HepG2 (cell line): ENCODE measurements around the gene ZBED1. TPM values are rescaled to one million over a fixed set of nuclear protein-coding genes. Genes with fewer than 3 reads are reported as not detected.

Source experiments
- ATAC-seq: fragments of 200-7000 bp; cut with Tn5 transposase; 3 replicates; pipeline ENCODE4 v1.9.1; 2020; ENCODE audit warnings: mild to moderate bottlenecking, moderate library complexity
- BruUV-seq: library from RNA; stranded (reverse); fragments of 400-500 nt; replicated peaks from 2 replicates; lab custom pipeline; 2021; lab: Mats Ljungman, UMichigan
- CTCF ChIA-PET: fragments of 300-600 bp; formaldehyde crosslinking; extraction: SDS; loops from one replicate; lab custom pipeline; 2021; ENCODE audit warnings: low total read pairs, inconsistent platforms, low intra/inter-chr PET ratio; lab: Yijun Ruan, JAX
- POLR2A ChIA-PET: fragments of 350-600 bp; sonication (Branson Sonifier 250); formaldehyde crosslinking; loops from one replicate; lab custom pipeline; 2020; ENCODE audit warnings: antibody characterized with exemption, inconsistent platforms; lab: Yijun Ruan, JAX
- DNase-seq: peaks from one replicate; pipeline ENCODE4 v3.0.0-alpha.2; 2015; ENCODE audit warnings: low spot score
- FAIRE-seq: peaks from 3 replicates; lab custom pipeline; 2011; peaks lifted over from hg19 to GRCh38; lab: Jason Lieb, UNC
- H2AFZ ChIP-seq: one replicate; pipeline ENCODE4 v1.6.1; 2011; ENCODE audit warnings: low read length, inconsistent platforms
- H3K27ac ChIP-seq: fragments of 300-600 bp; 3 replicates; pipeline ENCODE4 v1.8.0; 2011; ENCODE audit warnings: mixed run types, mild to moderate bottlenecking, mixed read lengths, low read length, inconsistent platforms; ENCODE audit not compliant: insufficient read depth; ENCODE audit errors: extremely low read length
- H3K27me3 ChIP-seq, 2 experiments: fragments of 200-600 bp in 1 of 2; 2 replicates in 1 of 2; 3 replicates in 1 of 2; pipeline versions ENCODE4 v1.6.0 to v1.8.0; 2011; ENCODE audit warnings: low read length in 2 of 2, mild to moderate bottlenecking in 2 of 2, moderate library complexity in 2 of 2, inconsistent platforms in 1 of 2; ENCODE audit not compliant: insufficient read depth in 2 of 2, control insufficient read depth in 1 of 2
- H3K36me3 ChIP-seq, 2 experiments: fragments of 200-600 bp in 1 of 2; replicated peaks in 1 of 2; 2 replicates in 1 of 2; 3 replicates in 1 of 2; pipeline versions ENCODE4 v1.5.1 to v1.8.0; 2011; ENCODE audit warnings: low read length in 2 of 2, inconsistent platforms in 1 of 2; ENCODE audit not compliant: insufficient read depth in 2 of 2, control insufficient read depth in 1 of 2
- H3K4me1 ChIP-seq: 2 replicates; pipeline ENCODE4 v1.5.1; 2012; ENCODE audit warnings: low read length, inconsistent platforms; ENCODE audit not compliant: insufficient read depth
- H3K4me2 ChIP-seq: 2 replicates; pipeline ENCODE4 v1.6.0; 2011; ENCODE audit warnings: low read depth, low read length, inconsistent platforms
- H3K4me3 ChIP-seq, 3 experiments: fragments of 200-600 bp in 1 of 3; sonication (generic), shearing (Covaris generic) in 1 of 3; replicated peaks in 1 of 3; 2 replicates each; pipeline ENCODE4 v1.5.1; 2011 to 2016; ENCODE audit warnings: low read length in 3 of 3, inconsistent platforms in 2 of 3, low read depth in 2 of 3, mild to moderate bottlenecking in 2 of 3, control low read depth in 1 of 3, mixed read lengths in 1 of 3; ENCODE audit not compliant: insufficient read depth in 1 of 3
- H3K79me2 ChIP-seq: one replicate; pipeline ENCODE4 v1.6.1; 2011; ENCODE audit warnings: low read length, inconsistent platforms; ENCODE audit not compliant: insufficient read depth
- H3K9ac ChIP-seq: 2 replicates; pipeline ENCODE4 v1.6.0; 2011; ENCODE audit warnings: mild to moderate bottlenecking, low read depth, low read length, inconsistent platforms; ENCODE audit not compliant: insufficient read depth
- H3K9me3 ChIP-seq: 2 replicates; pipeline ENCODE4 v1.5.1; 2012; ENCODE audit warnings: mild to moderate bottlenecking, low read length
- H4K20me1 ChIP-seq: 2 replicates; pipeline ENCODE4 v1.6.0; 2011; ENCODE audit warnings: inconsistent platforms, mild to moderate bottlenecking, low read length, moderate library complexity; ENCODE audit not compliant: insufficient read depth
- HDAC1 ChIP-seq: sonication (generic); formaldehyde crosslinking; IDR thresholded peaks from 2 replicates; pipeline ENCODE4 v1.5.1; 2020; ENCODE audit warnings: mild to moderate bottlenecking, missing genetic modification reagents
- PAF1 ChIP-seq: IDR thresholded peaks from 2 replicates; pipeline ENCODE4 v1.6.1; 2016; ENCODE audit warnings: missing genetic modification reagents, missing compliant biosample characterization
- RFX1 ChIP-seq: fragments of 450-650 bp; IDR thresholded peaks from 2 replicates; pipeline ENCODE4 v1.6.1; 2017
- RFX3 ChIP-seq: IDR thresholded peaks from 2 replicates; pipeline ENCODE4 v1.6.1; 2016; ENCODE audit warnings: missing biosample characterization, missing genetic modification reagents
- SRF ChIP-seq: IDR thresholded peaks from 2 replicates; pipeline ENCODE4 v1.6.1; 2011; ENCODE audit warnings: mild to moderate bottlenecking, low read depth, low read length, moderate library complexity
- STAG1 ChIP-seq: sonication (generic); formaldehyde crosslinking; IDR thresholded peaks from 2 replicates; pipeline ENCODE4 v1.4.0; 2020; ENCODE audit warnings: missing genetic modification reagents
- YY1 ChIP-seq: IDR thresholded peaks from 2 replicates; pipeline ENCODE4 v1.6.1; 2011; ENCODE audit warnings: low read length, low read depth, moderate library complexity, mild to moderate bottlenecking; ENCODE audit not compliant: insufficient read depth, insufficient replicate concordance
- ZNF776 ChIP-seq: sonication (generic); formaldehyde crosslinking; IDR thresholded peaks from 2 replicates; pipeline ENCODE4 v1.4.0; 2020; ENCODE audit warnings: mild to moderate bottlenecking, missing genetic modification reagents
- ZNF883 ChIP-seq: sonication (generic); formaldehyde crosslinking; IDR thresholded peaks from 2 replicates; pipeline ENCODE4 v1.5.1; 2020; ENCODE audit warnings: mild to moderate bottlenecking, missing genetic modification reagents; ENCODE audit errors: not compliant biosample characterization
- WGBS: methylation state at CpG from one replicate; pipeline ENCODE4 v1.1.6; 2017; ENCODE audit warnings: low lambda C conversion rate; 5-methylcytosine and 5-hydroxymethylcytosine counted together
- in situ Hi-C: cut with HindIII; loops from 2 replicates; pipeline ENCODE4 v1.10.0; 2017; ENCODE audit warnings: low pct_unique_long_range_greater_than_20kb; ENCODE audit not compliant: extremely low pct_ligation_motif_present
- intact Hi-C: fragments of 100-400 bp; cut with micrococcal nuclease; formaldehyde crosslinking; loops from one replicate; pipeline ENCODE4 v1.10.0; 2022; ENCODE audit not compliant: unreplicated experiment
- polyA plus RNA-seq, 8 experiments: library from polyadenylated mRNA; depleted of rRNA in 3 of 8; stranded (reverse) in 7 of 8; unstranded in 1 of 8; fragments of >200 nt; fragmentation: Illumina TruSeq in 4 of 8; extraction: Trizol in 4 of 8; gene quantifications; 2 replicates each; pipeline versions ENCODE4 v1.2.1 to v1.2.3, GENCODE V29; 2011 to 2016; ENCODE audit warnings: low read depth in 4 of 8, missing spikeins in 1 of 8, mixed read lengths in 1 of 8; ENCODE audit not compliant: insufficient read depth in 1 of 8
- total RNA-seq, 5 experiments: library from RNA; depleted of rRNA; stranded (reverse); fragments of >200 nt; fragmentation: Illumina TruSeq; extraction: Trizol; gene quantifications; 2 replicates each; pipeline ENCODE4 v1.2.3, GENCODE V29; 2016; ENCODE audit warnings: low read depth in 1 of 5
- TF ChIP-seq, protein P1 (sequence below): sonication (generic); formaldehyde crosslinking; IDR thresholded peaks from 2 replicates; pipeline ENCODE4 v1.8.1; 2023; ENCODE audit warnings: mild to moderate bottlenecking, missing genetic modification reagents
- TF ChIP-seq, protein P2 (sequence below): sonication (generic); formaldehyde crosslinking; IDR thresholded peaks from 2 replicates; pipeline ENCODE4 v1.5.0; 2020; ENCODE audit warnings: mild to moderate bottlenecking, missing genetic modification reagents, moderate library complexity
- TF ChIP-seq, protein P3 (sequence below): sonication (generic); formaldehyde crosslinking; IDR thresholded peaks from 2 replicates; pipeline ENCODE4 v1.9.0; 2022; ENCODE audit warnings: low read depth, missing genetic modification reagents

The ZBED1 gene
- total and polyA plus RNA-seq, 2 of the 13 experiments (the other 11 are each of a cell fraction or from before 2014, with no cell fraction given) = 20.0 to 29.8 TPM

DNA sequence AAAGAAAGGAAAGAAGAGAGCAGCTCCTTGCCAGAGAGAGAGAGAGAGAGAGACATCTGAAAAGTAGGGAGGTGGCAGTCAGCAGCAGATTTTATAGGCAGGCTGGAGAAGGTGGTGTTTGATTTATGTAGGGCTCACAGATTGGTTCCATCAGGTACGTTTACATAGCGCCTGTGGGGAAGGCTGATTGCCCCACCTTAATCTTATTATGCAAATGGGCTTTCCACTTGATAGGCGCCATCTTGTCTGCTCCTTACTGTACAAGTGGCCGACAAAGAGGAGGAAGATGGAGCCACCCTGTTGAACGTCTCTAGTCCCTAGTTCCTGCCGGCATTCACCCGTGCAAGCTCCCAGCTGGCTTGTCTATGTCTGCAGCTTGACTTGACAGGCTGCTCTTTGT is 49.1 kb upstream of the ZBED1 start:
- no peak overlapping the region for H3K4me3 ChIP-seq
- no peaks in the 10 kb centered on the region for H3K9me3 ChIP-seq
- no TSS peak for BruUV-seq
- intact Hi-C loops = no loop called here
- peaks cover 14% of the 10 kb centered on the region for H3K4me1 ChIP-seq
- POLR2A ChIA-PET = no interaction called here
- H3K36me3 ChIP-seq = no peaks in the 10 kb centered on the region
- H3K79me2 ChIP-seq = no peaks in the 10 kb centered on the region
- no peak for FAIRE-seq
- H3K27me3 ChIP-seq = no peaks in the 10 kb centered on the region
- no peak overlapping the region for H3K27ac ChIP-seq
- ATAC-seq = no peak
- H2AFZ ChIP-seq = no peak overlapping the region
- DNase-seq = no peak
- CTCF ChIA-PET = no interaction called here
- WGBS = 17% methylated on average over 7 of the region's 7 CpGs
- in situ Hi-C loops = no loop called here
- H3K9ac ChIP-seq = no peak overlapping the region
- no peaks in the 10 kb centered on the region for H4K20me1 ChIP-seq
- no peak for TF ChIP-seq HDAC1 (CRISPR knock-in tag)
- TF ChIP-seq ZNF883 (CRISPR knock-in tag) = no peak
- TF ChIP-seq, protein P1, sequence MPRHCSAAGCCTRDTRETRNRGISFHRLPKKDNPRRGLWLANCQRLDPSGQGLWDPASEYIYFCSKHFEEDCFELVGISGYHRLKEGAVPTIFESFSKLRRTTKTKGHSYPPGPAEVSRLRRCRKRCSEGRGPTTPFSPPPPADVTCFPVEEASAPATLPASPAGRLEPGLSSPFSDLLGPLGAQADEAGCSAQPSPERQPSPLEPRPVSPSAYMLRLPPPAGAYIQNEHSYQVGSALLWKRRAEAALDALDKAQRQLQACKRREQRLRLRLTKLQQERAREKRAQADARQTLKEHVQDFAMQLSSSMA (CRISPR knock-in tag) = no peak
- no peak for TF ChIP-seq PAF1 (CRISPR knock-in tag)
- H3K4me2 ChIP-seq = no peak overlapping the region

DNA sequence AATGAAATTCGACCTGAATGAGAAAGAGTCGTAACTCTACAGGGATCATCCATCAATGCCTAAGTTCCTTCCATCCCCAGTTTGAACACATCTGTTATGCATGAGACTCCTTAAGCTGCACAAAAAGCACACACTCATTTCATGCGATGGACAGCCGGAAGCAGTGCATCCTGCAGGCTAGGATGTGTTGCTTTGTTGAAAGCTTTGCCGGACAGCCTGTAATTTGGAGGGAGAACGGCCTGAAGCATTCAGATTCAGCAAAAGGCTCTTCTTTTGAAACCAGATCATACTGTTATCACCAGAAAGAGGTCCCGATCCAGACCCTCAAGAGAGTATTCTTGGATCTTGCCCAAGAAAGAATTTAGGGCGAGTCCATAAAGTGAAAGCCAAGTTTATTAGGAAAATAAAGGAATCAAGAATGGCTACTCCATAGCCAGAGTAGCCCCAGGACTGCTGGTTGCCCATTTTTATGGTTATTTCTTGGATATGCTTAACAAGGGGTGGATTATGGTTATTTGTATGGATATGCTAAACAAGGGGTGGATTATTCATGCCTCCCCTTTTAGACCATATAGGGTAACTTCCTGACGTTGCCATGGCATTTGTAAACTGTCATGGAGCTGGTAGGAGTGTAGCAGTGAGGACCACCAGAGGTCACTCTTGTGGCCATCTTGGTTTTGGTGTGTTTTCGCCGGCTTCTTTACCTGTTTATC is 48.1 kb upstream of the ZBED1 start:
- Histone ChIP-seq H3K9me3 (no peaks in the 10 kb centered on the region), H3K36me3 (no peaks in the 10 kb centered on the region), H3K27ac (no peak overlapping the region), H4K20me1 (no peaks in the 10 kb centered on the region), H3K79me2 (no peaks in the 10 kb centered on the region), H3K4me2 (no peak overlapping the region), H3K4me1 (peaks cover 14% of the 10 kb centered on the region), H3K9ac (no peak overlapping the region), H3K4me3 (no peak overlapping the region), H3K27me3 (no peaks in the 10 kb centered on the region), H2AFZ (no peak overlapping the region)
- BruUV-seq = no TSS peak
- 38% methylated on average over 11 of the region's 11 CpGs for WGBS
- no peak for DNase-seq
- FAIRE-seq = peak; percentile 43
- ChIA-PET POLR2A (no interaction called here), CTCF (no interaction called here)
- TF ChIP-seq RFX1 (peak; percentile 20; the same call in 1 of the 2 replicates), ZNF776 (CRISPR knock-in tag) (no peak), STAG1 (CRISPR knock-in tag) (peak; percentile 32; the same call in 1 of the 2 replicates), YY1 (peak; percentile 31), SRF (peak; percentile 72), RFX3 (CRISPR knock-in tag) (peak; percentile 61; the same call in 1 of the 2 replicates)
- TF ChIP-seq, protein P2, sequence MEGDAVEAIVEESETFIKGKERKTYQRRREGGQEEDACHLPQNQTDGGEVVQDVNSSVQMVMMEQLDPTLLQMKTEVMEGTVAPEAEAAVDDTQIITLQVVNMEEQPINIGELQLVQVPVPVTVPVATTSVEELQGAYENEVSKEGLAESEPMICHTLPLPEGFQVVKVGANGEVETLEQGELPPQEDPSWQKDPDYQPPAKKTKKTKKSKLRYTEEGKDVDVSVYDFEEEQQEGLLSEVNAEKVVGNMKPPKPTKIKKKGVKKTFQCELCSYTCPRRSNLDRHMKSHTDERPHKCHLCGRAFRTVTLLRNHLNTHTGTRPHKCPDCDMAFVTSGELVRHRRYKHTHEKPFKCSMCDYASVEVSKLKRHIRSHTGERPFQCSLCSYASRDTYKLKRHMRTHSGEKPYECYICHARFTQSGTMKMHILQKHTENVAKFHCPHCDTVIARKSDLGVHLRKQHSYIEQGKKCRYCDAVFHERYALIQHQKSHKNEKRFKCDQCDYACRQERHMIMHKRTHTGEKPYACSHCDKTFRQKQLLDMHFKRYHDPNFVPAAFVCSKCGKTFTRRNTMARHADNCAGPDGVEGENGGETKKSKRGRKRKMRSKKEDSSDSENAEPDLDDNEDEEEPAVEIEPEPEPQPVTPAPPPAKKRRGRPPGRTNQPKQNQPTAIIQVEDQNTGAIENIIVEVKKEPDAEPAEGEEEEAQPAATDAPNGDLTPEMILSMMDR (CRISPR knock-in tag) = peak; percentile 31; the same call in 1 of the 2 replicates
- TF ChIP-seq, protein P3, sequence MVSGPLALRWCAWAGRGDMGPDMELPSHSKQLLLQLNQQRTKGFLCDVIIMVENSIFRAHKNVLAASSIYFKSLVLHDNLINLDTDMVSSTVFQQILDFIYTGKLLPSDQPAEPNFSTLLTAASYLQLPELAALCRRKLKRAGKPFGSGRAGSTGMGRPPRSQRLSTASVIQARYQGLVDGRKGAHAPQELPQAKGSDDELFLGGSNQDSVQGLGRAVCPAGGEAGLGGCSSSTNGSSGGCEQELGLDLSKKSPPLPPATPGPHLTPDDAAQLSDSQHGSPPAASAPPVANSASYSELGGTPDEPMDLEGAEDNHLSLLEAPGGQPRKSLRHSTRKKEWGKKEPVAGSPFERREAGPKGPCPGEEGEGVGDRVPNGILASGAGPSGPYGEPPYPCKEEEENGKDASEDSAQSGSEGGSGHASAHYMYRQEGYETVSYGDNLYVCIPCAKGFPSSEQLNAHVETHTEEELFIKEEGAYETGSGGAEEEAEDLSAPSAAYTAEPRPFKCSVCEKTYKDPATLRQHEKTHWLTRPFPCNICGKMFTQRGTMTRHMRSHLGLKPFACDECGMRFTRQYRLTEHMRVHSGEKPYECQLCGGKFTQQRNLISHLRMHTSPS (CRISPR knock-in tag) = no peak
- in situ Hi-C loops (no loop called here), intact Hi-C loops (no loop called here)
- peak; percentile 35; the same call in 1 of the 3 replicates for ATAC-seq
